ENCODE measurements around the gene DGCR8.

DNA sequence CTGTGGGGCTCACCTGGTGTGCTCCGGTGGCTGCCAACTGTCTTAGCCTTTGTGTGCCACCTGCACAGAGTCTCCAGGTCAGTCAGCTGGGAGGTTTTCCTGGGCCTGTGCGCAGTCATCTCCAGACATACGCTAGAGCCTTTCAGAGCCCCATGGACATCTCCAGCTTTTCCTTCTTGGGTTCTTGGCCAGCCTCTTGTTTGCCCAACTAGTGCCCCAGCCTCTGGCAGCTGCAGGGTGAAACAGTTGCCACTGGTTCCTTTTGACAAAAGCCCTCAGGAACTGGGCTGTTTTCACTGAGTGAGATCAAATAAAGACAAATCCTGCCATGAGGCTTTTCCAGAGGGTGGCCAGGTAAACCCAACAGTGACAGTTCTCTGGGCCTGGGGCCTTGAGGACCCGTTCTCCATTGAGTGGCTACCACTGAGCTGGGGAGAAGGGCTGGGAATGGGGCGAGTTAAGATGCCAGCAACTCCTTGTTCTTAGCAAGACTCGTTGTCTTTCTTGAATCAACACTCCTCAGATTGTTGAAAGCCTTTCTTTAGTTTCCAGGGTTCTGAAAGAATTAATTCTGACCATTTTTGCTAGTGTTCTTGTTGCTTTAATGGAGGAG lies 19.2 kb downstream of the DGCR8 start:
- TF ChIP-seq POLR2A (IDR thresholded peaks at IDR 0.05), result no peak
- TF ChIP-seq, protein P1, sequence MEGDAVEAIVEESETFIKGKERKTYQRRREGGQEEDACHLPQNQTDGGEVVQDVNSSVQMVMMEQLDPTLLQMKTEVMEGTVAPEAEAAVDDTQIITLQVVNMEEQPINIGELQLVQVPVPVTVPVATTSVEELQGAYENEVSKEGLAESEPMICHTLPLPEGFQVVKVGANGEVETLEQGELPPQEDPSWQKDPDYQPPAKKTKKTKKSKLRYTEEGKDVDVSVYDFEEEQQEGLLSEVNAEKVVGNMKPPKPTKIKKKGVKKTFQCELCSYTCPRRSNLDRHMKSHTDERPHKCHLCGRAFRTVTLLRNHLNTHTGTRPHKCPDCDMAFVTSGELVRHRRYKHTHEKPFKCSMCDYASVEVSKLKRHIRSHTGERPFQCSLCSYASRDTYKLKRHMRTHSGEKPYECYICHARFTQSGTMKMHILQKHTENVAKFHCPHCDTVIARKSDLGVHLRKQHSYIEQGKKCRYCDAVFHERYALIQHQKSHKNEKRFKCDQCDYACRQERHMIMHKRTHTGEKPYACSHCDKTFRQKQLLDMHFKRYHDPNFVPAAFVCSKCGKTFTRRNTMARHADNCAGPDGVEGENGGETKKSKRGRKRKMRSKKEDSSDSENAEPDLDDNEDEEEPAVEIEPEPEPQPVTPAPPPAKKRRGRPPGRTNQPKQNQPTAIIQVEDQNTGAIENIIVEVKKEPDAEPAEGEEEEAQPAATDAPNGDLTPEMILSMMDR (IDR thresholded peaks at IDR 0.05), result no peak

All from esophagus squamous epithelium (tissue), 4 donors.